GM18511 (cell line): Measurements from ENCODE around the gene GABBR2.

Source experiments
- ATAC-seq: cut with Tn5 transposase; IDR thresholded peaks from one replicate; pipeline ENCODE4 v1.9.1; 2021; ENCODE audit warnings: mild to moderate bottlenecking, moderate library complexity; ENCODE audit not compliant: unreplicated experiment

GABBR2 gene

GRCh38 chr9:98453589-98454311 is 255.0 kb downstream of the GABBR2 start:
- ATAC-seq, result no peak

DNA sequence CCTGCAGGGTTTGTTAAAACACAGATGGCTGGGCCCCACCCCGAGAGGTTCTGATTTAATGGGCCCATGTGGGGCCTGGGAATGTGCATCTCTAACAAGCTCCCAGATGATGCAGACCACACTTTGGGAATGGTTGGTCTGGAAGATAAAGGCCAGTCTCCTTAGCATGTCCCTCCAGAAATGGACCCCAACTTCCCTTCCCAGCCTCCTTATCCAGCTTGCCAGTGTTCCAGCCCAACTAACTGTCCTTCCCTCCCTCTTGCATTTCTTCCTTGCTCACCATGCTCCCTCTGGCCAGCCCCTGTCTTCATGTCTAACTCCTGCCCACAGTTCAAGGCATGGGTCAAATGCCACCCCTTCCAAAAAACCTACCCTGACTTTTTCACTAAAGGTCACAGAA is 257.2 kb downstream of the GABBR2 start:
- no peak for ATAC-seq

DNA sequence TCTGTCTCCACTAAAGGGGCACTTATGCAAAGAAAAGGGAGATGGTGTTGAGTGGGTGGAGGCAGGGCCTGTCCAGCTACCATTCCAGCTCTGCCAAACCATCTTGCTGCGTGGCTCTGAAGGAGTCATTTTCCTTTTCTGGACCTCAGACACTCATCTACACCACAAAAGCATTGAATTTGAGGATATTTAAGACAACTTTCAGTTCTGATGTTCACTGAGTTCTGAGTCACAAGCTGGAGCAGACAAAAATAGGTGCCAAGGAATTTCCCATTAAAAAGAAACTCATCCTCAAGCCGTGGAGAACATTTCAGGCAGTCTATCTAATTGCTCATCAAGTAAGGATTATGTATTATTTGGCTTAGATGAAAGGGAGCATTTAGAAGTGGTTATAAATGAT is 258.2 kb downstream of the GABBR2 start:
- ATAC-seq, result no peak

GRCh38 chr9:98449871-98450270 is 258.9 kb downstream of the GABBR2 start:
- no peak for ATAC-seq

GRCh38 chr9:98445576-98445975 is 263.2 kb downstream of the GABBR2 start:
- ATAC-seq, result no peak

- no peak for ATAC-seq
Measured at GRCh38 chr9:98444601-98445000, 264.1 kb downstream of the GABBR2 start.

GRCh38 chr9:98442541-98442940 is 266.2 kb downstream of the GABBR2 start:
- no peak for ATAC-seq

DNA sequence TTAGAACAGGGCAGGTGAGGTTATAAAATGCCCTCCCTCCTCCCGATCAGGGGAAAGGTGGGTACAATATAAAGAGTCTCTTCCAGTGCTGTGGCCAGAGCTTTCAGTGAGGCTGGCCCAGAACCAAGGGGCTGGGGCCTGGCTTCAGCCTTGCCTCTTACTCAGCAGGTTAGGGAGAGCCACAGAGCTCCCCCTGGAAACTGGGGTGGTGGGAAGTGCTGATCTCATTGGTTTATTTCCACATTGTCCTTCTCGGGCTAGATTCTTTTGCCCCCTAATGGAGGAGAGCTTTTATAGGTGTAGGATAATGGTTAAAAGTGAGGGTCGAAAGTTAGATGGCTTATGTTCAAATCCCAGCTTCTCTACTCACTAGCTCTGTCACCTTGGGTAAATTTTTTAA is 266.6 kb downstream of the GABBR2 start:
- ATAC-seq, result no peak

GRCh38 chr9:98438666-98439065 is 270.1 kb downstream of the GABBR2 start:
- ATAC-seq, result no peak

- no peak for ATAC-seq
Measured at GRCh38 chr9:98437458-98438034, 271.2 kb downstream of the GABBR2 start.

DNA sequence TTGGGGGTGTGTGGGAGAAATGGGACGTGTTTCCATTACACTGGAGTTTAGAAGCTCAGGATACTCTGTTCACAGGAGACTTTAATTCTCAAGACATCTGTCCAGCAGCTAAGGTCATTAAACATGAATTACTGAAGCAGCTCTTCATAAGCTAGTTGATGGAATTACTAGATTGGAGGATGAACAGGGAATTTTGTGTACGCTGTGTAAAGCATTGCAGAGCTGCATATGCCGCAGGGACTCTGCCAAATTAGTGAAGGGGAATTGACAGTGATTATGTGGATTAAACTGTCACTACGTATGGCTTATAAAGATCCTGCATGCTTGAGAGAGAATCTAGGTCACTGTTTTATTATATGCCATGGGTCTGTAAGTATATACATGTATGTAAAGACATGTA is 275.8 kb downstream of the GABBR2 start:
- no peak for ATAC-seq

DNA sequence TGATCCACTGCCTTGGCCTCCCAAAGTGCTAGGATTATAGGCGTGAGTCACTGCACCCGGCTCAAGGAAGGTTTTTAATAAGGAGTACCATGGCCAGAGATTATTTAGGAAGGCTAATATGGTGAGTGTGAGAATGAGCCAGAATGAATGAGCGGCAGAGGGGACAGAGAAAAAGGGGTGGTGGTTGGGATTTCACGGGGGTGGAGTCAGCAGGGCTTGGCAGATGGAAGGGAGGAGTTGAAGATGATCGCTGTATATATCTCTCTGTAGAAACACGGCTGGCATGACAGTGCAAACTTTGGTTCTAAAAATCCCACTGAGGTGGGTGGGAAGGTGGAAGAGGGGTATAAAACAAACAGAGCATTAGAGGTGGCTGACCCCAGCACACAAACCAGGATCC is 276.6 kb downstream of the GABBR2 start:
- no peak for ATAC-seq

DNA sequence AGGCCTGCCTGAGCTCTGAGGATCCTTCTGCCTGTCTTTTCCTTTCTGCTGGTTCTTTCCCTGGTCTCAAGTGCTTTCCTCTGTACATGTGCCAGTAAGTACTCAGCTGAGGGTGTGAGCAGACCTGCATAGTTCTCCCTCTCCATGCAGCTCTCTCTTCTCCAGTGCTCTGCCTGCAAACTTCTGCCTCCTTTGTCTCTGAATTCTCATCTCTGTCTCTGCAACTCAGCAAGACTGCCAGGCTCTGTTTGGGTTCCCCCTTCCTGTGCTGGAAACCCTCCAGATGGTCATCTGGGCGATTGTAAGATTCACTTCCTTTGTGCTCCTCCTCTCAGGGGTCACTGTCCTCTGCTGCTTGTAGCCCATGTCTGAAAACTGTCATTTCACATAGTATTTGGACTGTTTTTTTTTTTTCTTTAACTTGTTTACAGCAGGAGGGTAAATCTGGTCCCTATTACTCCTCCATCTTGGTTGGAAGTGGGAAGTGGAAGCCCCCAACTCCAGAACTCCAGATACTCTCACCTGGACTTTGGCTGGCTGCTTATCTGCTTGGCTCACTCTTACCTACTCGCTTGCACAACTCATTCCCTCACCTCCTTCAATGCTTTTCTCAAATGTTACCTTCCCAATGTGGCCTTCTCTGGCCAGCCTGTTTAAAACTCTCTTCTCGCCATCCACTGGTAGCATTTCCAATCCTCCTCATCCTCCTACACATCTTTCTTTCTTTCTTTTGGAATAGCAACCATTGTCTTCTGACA is 278.0 kb downstream of the GABBR2 start:
- no peak for ATAC-seq

GRCh38 chr9:98429613-98430012 is 279.1 kb downstream of the GABBR2 start:
- ATAC-seq, result no peak

GRCh38 chr9:98428454-98428853 is 280.3 kb downstream of the GABBR2 start:
- no peak for ATAC-seq

- no peak for ATAC-seq
Measured at GRCh38 chr9:98427491-98427890, 281.2 kb downstream of the GABBR2 start.

GRCh38 chr9:98425079-98425478 is 283.7 kb downstream of the GABBR2 start:
- ATAC-seq, result no peak

GRCh38 chr9:98419260-98419603 is 289.5 kb downstream of the GABBR2 start:
- no peak for ATAC-seq

- no peak for ATAC-seq
Measured at GRCh38 chr9:98418578-98419259, 290.0 kb downstream of the GABBR2 start.

GRCh38 chr9:98416294-98417248 is 292.2 kb downstream of the GABBR2 start:
- no peak for ATAC-seq

GRCh38 chr9:98415782-98416181 is 293.0 kb downstream of the GABBR2 start:
- no peak for ATAC-seq
